ENCODE results near the gene SNX25. TPM values are rescaled to one million over a fixed set of nuclear protein-coding genes. Genes with fewer than 3 reads are reported as not detected.

Gene SNX25
- total and polyA plus RNA-seq, 7 donors: 2.5 to 40.5 (median 22.7) TPM

DNA sequence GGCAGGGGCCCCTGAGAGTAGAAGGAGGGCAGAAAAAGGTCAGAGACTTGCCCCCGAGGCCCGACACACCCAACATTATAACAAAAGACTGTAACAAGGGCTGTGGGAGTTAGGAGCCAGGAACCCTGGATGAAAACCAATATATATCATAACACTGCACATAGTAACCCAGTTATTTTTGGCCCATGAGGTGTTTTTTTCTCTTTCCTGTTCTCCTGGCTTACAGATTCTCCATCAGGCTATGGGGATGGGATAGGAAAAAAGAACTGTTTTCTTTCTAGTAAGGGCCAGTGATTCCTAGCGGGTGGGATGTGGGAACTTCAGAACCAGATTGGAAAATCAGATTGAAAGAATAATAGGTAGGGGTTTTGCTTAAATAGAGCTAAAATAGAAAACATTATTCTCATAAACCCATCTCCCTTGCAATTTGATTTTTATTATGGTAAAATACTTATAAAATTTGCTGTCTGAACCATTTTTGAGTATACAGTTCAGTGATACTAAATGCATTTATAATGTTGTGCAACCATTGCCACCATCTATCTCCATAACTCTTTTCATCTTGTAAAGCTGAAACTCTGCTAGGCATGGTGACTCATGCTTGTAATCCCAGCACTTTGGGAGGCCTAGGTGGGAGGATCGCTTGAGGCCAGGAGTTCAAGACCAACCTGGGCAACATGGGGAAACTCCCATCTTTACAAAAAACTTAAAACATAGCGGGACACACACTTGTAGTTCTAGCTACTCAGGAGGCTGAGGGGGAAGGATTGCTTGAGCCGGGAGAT lies 33.5 kb downstream of the SNX25 start:
- no peak for DNase-seq
- H3K9me3 ChIP-seq: no peaks in the 10 kb centered on the region
- intact Hi-C loops (cut with DNase I): no loop called here
- 83 to 87% methylated on average over 6 of the region's 6 CpGs for WGBS, 2 donors
- peak overlapping the region in 3 of 4 donors; percentile 29 to 71 (median 64) for H3K27ac ChIP-seq
- TF ChIP-seq POLR2AphosphoS5 (IDR thresholded peaks at IDR 0.05) (no peak), EP300 (IDR thresholded peaks at IDR 0.05) (no peak), CTCF (IDR thresholded peaks at IDR 0.05) (no peak), POLR2A (IDR thresholded peaks at IDR 0.05) (no peak)
- H3K4me3 ChIP-seq: no peak overlapping the region
- H3K27me3 ChIP-seq: no peaks in the 10 kb centered on the region
- H3K36me3 ChIP-seq: no peaks in the 10 kb centered on the region
- peaks cover 2 to 37% (median 25%) of the 10 kb centered on the region in 4 donors for H3K4me1 ChIP-seq

DNA sequence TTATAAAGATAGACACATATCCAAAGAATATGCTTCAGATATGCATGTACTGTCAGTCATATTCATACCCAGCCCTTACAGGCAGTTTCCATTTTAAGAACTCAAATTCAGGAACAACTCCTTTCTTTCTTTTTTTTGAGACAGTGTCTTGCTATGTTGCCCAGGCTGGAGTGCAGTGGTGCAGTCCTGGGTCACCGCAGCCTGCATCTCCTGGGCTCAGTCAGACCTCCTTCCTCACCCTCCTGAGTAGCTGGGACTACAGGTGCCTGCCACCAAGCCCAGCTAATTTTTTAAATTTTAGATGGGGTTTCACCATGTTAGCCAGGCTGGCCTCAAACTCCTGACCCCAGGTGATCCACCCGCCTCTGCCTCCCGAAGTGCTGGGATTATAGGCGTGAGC lies 34.5 kb downstream of the SNX25 start:
- WGBS, 2 donors: 90 to 97% methylated on average over 4 of the region's 4 CpGs
- peak overlapping the region in 3 of 4 donors; percentile 32 to 71 (median 64) for H3K27ac ChIP-seq
- intact Hi-C loops (cut with DNase I): no loop called here

DNA sequence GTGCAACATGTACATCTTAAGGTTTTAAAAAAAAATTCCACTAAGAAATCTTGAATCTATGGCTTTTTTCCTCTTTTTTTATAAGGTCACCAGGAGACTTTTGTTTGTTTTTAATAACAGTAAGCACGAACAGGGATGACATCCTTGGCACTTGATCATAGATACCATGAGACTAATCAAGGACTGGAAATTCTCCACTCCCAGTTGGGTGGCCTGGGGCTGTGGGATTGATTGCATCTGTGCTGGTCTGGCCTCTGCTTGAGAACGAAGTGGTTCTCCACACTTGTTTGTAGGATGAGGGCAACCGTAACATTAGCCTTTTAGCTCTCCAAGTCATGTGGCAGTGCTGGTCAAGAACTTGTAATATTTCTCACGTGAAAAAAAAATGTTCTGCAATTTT lies 35.4 kb downstream of the SNX25 start:
- H3K27ac ChIP-seq: peak overlapping the region in 3 of 4 donors; percentile 36 to 71 (median 46)
- no peak for DNase-seq
- H3K4me3 ChIP-seq: no peak overlapping the region
- no peaks in the 10 kb centered on the region for H3K27me3 ChIP-seq
- H3K9me3 ChIP-seq: no peaks in the 10 kb centered on the region
- TF ChIP-seq POLR2AphosphoS5 (IDR thresholded peaks at IDR 0.05) (no peak), CTCF (IDR thresholded peaks at IDR 0.05) (no peak), EP300 (IDR thresholded peaks at IDR 0.05) (no peak), POLR2A (IDR thresholded peaks at IDR 0.05) (no peak)
- H3K4me1 ChIP-seq: peaks cover 2 to 37% (median 25%) of the 10 kb centered on the region in 4 donors
- no peaks in the 10 kb centered on the region for H3K36me3 ChIP-seq
- intact Hi-C loops (cut with DNase I): no loop called here
- WGBS, 2 donors: 57 to 79% methylated on average over 4 of the region's 4 CpGs

More for the DNA sequence above, 34.5 kb downstream of the SNX25 start:
- Histone ChIP-seq H3K36me3 (no peaks in the 10 kb centered on the region), H3K27me3 (no peaks in the 10 kb centered on the region), H3K9me3 (no peaks in the 10 kb centered on the region), H3K4me3 (no peak overlapping the region), H3K4me1 (peaks cover 2 to 37% (median 25%) of the 10 kb centered on the region in 4 donors)
- DNase-seq: no peak
- TF ChIP-seq POLR2AphosphoS5 (IDR thresholded peaks at IDR 0.05) (no peak), POLR2A (IDR thresholded peaks at IDR 0.05) (no peak)

- Histone ChIP-seq H3K4me3 (no peak overlapping the region), H3K9me3 (no peaks in the 10 kb centered on the region), H3K36me3 (no peaks in the 10 kb centered on the region), H3K27me3 (no peaks in the 10 kb centered on the region), H3K27ac (peak overlapping the region in 2 of 4 donors; percentile 36 to 39), H3K4me1 (peaks cover 2 to 37% (median 27%) of the 10 kb centered on the region in 4 donors)
- intact Hi-C loops (cut with DNase I): no loop called here
- WGBS, 2 donors: 83 to 87% methylated on average over 1 of the region's 1 CpG
- TF ChIP-seq POLR2A (IDR thresholded peaks at IDR 0.05) (no peak), CTCF (IDR thresholded peaks at IDR 0.05) (no peak), EP300 (IDR thresholded peaks at IDR 0.05) (no peak), POLR2AphosphoS5 (IDR thresholded peaks at IDR 0.05) (no peak)
- DNase-seq: no peak
Observed at GRCh38 chr4:185246453-185246852, 37.1 kb downstream of the SNX25 start.

GRCh38 chr4:185247151-185247550 lies 37.8 kb downstream of the SNX25 start:
- DNase-seq: no peak
- H3K27me3 ChIP-seq: no peaks in the 10 kb centered on the region
- no peak overlapping the region for H3K4me3 ChIP-seq
- intact Hi-C loops (cut with DNase I): no loop called here
- no peaks in the 10 kb centered on the region for H3K36me3 ChIP-seq
- H3K27ac ChIP-seq: peak overlapping the region in 2 of 4 donors; percentile 36 to 39
- peaks cover 2 to 43% (median 27%) of the 10 kb centered on the region in 4 donors for H3K4me1 ChIP-seq
- H3K9me3 ChIP-seq: no peaks in the 10 kb centered on the region
- 71 to 89% methylated on average over 1 of the region's 1 CpG for WGBS, 2 donors
- TF ChIP-seq POLR2A (IDR thresholded peaks at IDR 0.05) (no peak), POLR2AphosphoS5 (IDR thresholded peaks at IDR 0.05) (no peak), CTCF (IDR thresholded peaks at IDR 0.05) (no peak)
